GM12878 (cell line): ENCODE results near the gene ZNF57. TPM values are rescaled to one million over a fixed set of nuclear protein-coding genes. Genes with fewer than 3 reads are reported as not detected.

ENCODE experiments used
- ATAC-seq: fragments of 200-7000 bp; cut with Tn5 transposase; 3 replicates; pipeline ENCODE4 v1.9.1; 2020; ENCODE audit warnings: mild to moderate bottlenecking, moderate library complexity
- BruUV-seq: library from RNA; stranded (reverse); fragments of 400-500 nt; replicated peaks from 2 replicates; lab custom pipeline; 2021; lab: Mats Ljungman, UMichigan
- CTCF ChIA-PET: fragments of 300-600 bp; sonication (Branson Sonifier 250); formaldehyde crosslinking; extraction: SDS; loops from one replicate; lab custom pipeline; 2021; ENCODE audit warnings: inconsistent platforms; lab: Yijun Ruan, JAX
- POLR2A ChIA-PET: fragments of 350-600 bp; formaldehyde crosslinking; extraction: SDS; loops from one replicate; lab custom pipeline; 2021; ENCODE audit warnings: inconsistent platforms; lab: Charles Lee
- RAD21 ChIA-PET: fragments of 300-600 bp; sonication (Branson Sonifier 250); formaldehyde crosslinking; loops from one replicate; lab custom pipeline; 2023; ENCODE audit warnings: antibody characterized with exemption; ENCODE audit not compliant: unreplicated experiment; lab: Charles Lee
- SMC1A ChIA-PET: fragments of 300-600 bp; sonication (Branson Sonifier 250); formaldehyde crosslinking; loops from one replicate; lab custom pipeline; 2023; ENCODE audit not compliant: unreplicated experiment, uncharacterized antibody; lab: Charles Lee
- DNase-seq: peaks from one replicate; pipeline ENCODE4 v3.0.0-alpha.2; 2011; ENCODE audit warnings: low read depth, low spot score
- FAIRE-seq: peaks from 3 replicates; lab custom pipeline; 2011; peaks lifted over from hg19 to GRCh38; lab: Jason Lieb, UNC
- H2AFZ ChIP-seq: 2 replicates; pipeline ENCODE4 v1.6.0; 2011; ENCODE audit warnings: low read depth, low read length, control low read depth; ENCODE audit not compliant: control insufficient read depth
- H3K27ac ChIP-seq: 2 replicates; pipeline ENCODE4 v1.5.1; 2011; ENCODE audit warnings: control low read depth; ENCODE audit not compliant: control insufficient read depth, insufficient read depth
- H3K27me3 ChIP-seq, 2 experiments: replicated peaks in 1 of 2; 2 replicates each; pipeline versions ENCODE4 v1.6.0 to v1.6.1; 2011; ENCODE audit warnings: low read length in 1 of 2; ENCODE audit not compliant: control insufficient read depth in 2 of 2, insufficient read depth in 2 of 2
- H3K36me3 ChIP-seq, 2 experiments: 2 replicates each; pipeline ENCODE4 v1.5.1; 2011; ENCODE audit warnings: low read length in 1 of 2; ENCODE audit not compliant: control insufficient read depth in 2 of 2, insufficient read depth in 2 of 2
- H3K4me1 ChIP-seq: 2 replicates; pipeline ENCODE4 v1.6.1; 2011; ENCODE audit warnings: mild to moderate bottlenecking, low read length, moderate library complexity, mixed read lengths; ENCODE audit not compliant: control insufficient read depth, insufficient read depth
- H3K4me2 ChIP-seq: 2 replicates; pipeline ENCODE4 v1.6.0; 2011; ENCODE audit warnings: control low read depth; ENCODE audit not compliant: control insufficient read depth, insufficient read depth
- H3K4me3 ChIP-seq: fragments of 200-600 bp; sonication (generic); 2 replicates; pipeline ENCODE4 v1.5.1; 2016
- H3K79me2 ChIP-seq: 2 replicates; pipeline ENCODE4 v1.6.0; 2011; ENCODE audit warnings: low read length; ENCODE audit not compliant: control insufficient read depth, insufficient read depth
- H3K9ac ChIP-seq: 2 replicates; pipeline ENCODE4 v1.8.0; 2011; ENCODE audit warnings: low read length, control low read depth, mixed read lengths; ENCODE audit not compliant: control insufficient read depth, insufficient read depth
- H3K9me3 ChIP-seq: replicated peaks from 3 replicates; pipeline ENCODE4 v1.5.1; 2011; ENCODE audit warnings: mild to moderate bottlenecking, low read length; ENCODE audit not compliant: control insufficient read depth, insufficient read depth
- H4K20me1 ChIP-seq: 2 replicates; pipeline ENCODE4 v1.6.0; 2011; ENCODE audit not compliant: control insufficient read depth, insufficient read depth
- CREB1 ChIP-seq: IDR thresholded peaks from 2 replicates; pipeline ENCODE4 v1.6.1; 2012; ENCODE audit warnings: low read depth, mild to moderate bottlenecking, inconsistent platforms
- NFYA ChIP-seq: IDR thresholded peaks from 2 replicates; pipeline ENCODE4 v1.6.1; 2011; ENCODE audit warnings: low read depth, mild to moderate bottlenecking, low read length, improper control_type of control experiment, borderline replicate concordance
- NR2C2 ChIP-seq: IDR thresholded peaks from 2 replicates; pipeline ENCODE4 v1.6.1; 2011; ENCODE audit warnings: borderline replicate concordance, low read depth; ENCODE audit not compliant: control insufficient read depth, insufficient read length
- YY1 ChIP-seq: IDR thresholded peaks from 2 replicates; pipeline ENCODE4 v1.6.1; 2011; ENCODE audit warnings: low read depth, mild to moderate bottlenecking, low read length
- ZZZ3 ChIP-seq: IDR thresholded peaks from 2 replicates; pipeline ENCODE4 v1.6.1; 2011; ENCODE audit warnings: low read depth; ENCODE audit not compliant: control insufficient read depth, insufficient read length
- WGBS: methylation state at CpG from one replicate; pipeline ENCODE4 v1.1.6; 2016; ENCODE audit warnings: low lambda C conversion rate; ENCODE audit not compliant: insufficient replicate concordance, insufficient coverage; ENCODE audit errors: missing lambda C conversion rate; 5-methylcytosine and 5-hydroxymethylcytosine counted together
- in situ Hi-C: fragments of 300-500 bp; cut with MboI; formaldehyde crosslinking; loops from 9 replicates; pipeline ENCODE4 v1.14.3; 2018; ENCODE audit warnings: mixed read lengths
- intact Hi-C: fragments of 100-400 bp; cut with micrococcal nuclease; formaldehyde crosslinking; loops from one replicate; pipeline ENCODE4 v1.14.2; 2022; ENCODE audit not compliant: unreplicated experiment
- polyA plus RNA-seq, 11 experiments: library from polyadenylated mRNA; depleted of rRNA in 4 of 11; unstranded in 6 of 11; stranded (reverse) in 5 of 11; fragments of >200 nt; fragmentation: Nextera tagmentation in 4 of 11; fragmentation: Illumina TruSeq in 1 of 11; extraction: Ambion mirVana in 4 of 11; extraction: Trizol in 1 of 11; gene quantifications; 1 replicate in 1 of 11; 2 replicates in 10 of 11; pipeline versions ENCODE4 v1.2.1 to v1.2.3, GENCODE V29; 2011 to 2016; ENCODE audit warnings: inconsistent platforms in 2 of 11, missing spikeins in 2 of 11, low read depth in 1 of 11
- total RNA-seq, 4 experiments: library from RNA; depleted of rRNA in 3 of 4; stranded (reverse); fragments of >200 nt in 3 of 4; fragmentation: Illumina TruSeq in 1 of 4; extraction: Trizol in 1 of 4; gene quantifications; 2 replicates each; pipeline versions ENCODE4 v1.2.1 to v1.2.3, GENCODE V29; 2013 to 2021
- TF ChIP-seq, protein P1 (sequence below): fragments of 450-650 bp; IDR thresholded peaks from 2 replicates; pipeline ENCODE4 v1.6.1; 2017; ENCODE audit warnings: borderline replicate concordance
- TF ChIP-seq, protein P2 (sequence below): fragments of 450-650 bp; IDR thresholded peaks from 2 replicates; pipeline ENCODE4 v1.6.1; 2017; ENCODE audit warnings: mild to moderate bottlenecking

The ZNF57 gene
- total and polyA plus RNA-seq, 10 of the 15 experiments (the other 5 are each of a cell fraction or from before 2014, with no cell fraction given) = 2.7 to 8.9 (median 5.8) TPM

DNA sequence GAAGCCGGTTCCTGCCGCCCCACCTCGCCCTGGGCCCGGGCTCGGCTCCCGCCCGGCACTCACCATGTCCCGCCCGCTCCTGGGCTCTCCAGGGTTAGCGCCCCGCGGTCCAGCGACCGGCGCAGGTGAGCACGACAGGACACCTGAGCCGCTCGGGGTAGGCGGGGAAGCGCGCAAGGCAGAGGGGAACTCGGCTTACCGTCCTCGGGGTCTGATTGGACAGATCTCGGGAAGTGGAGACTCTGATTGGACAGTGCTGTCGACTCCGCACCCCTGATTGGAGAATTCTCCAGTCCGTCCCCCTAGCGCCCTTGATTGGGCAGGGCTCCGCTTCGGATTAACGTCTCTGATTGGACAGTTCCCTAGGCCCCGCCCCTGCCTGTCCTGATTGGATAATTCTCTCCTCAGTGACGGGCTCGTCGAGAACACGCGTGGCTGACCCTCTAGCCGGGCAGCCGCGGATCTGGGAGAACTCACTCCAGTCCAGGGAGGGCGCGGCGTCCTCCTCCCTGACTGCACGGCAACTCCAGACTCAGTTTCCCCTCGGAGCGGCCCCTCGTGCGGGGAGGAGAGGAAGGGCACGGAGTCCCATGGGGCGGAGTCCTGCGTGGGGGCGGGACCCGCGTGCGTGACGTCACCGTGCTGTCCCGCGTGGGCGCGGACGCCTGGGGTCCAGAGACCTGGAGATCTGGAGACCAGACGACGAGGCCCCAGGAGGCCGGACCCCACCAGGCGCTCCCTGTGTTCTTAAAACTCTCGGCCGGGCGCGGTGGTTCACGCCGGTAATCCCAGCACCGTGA lies 44.2 kb downstream of the ZNF57 start, which contains the start of gene ZNF77 (continued):
- TF ChIP-seq, protein P1, sequence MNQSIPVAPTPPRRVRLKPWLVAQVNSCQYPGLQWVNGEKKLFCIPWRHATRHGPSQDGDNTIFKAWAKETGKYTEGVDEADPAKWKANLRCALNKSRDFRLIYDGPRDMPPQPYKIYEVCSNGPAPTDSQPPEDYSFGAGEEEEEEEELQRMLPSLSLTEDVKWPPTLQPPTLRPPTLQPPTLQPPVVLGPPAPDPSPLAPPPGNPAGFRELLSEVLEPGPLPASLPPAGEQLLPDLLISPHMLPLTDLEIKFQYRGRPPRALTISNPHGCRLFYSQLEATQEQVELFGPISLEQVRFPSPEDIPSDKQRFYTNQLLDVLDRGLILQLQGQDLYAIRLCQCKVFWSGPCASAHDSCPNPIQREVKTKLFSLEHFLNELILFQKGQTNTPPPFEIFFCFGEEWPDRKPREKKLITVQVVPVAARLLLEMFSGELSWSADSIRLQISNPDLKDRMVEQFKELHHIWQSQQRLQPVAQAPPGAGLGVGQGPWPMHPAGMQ = no peak
- TF ChIP-seq CREB1 = peak; percentile 87
- TF ChIP-seq, all 136 proteins: peak for 40

DNA sequence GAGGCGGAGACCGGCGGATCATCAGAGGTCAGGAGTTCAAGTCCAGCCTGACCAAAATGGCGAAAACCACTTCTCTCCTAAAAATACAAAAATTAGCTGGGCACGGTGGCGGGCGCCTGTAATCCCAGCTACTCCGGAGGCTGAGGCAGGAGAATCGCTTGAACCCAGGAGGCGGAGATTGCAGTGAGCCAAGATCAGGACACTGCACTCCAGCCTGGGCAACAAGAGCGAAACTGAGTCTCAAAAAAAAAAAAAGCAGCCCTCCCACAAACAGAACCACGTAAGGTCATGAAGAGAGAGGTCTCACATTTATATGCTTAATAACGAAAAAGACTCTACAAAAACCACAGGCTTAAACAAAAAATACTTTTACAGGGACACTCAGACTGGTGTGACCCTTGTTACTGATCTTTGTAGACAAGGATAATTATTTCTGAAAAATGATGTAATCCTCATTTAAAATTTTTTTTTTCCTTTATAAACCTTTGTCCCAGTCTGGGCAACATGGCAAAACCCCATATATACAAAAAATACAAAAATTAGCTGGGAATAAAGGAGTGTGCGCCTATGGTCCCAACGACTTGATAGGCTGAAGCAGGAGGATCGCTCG lies 45.0 kb downstream of the ZNF57 start:
- Histone ChIP-seq H3K9ac (no peak overlapping the region), H3K4me2 (peak overlapping the region; percentile 78), H4K20me1 (no peaks in the 10 kb centered on the region)
- no TSS peak for BruUV-seq
- WGBS = 49% methylated on average over 17 of the region's 17 CpGs
- TF ChIP-seq YY1 = no peak
- TF ChIP-seq NFYA = no peak
- TF ChIP-seq, protein P2, sequence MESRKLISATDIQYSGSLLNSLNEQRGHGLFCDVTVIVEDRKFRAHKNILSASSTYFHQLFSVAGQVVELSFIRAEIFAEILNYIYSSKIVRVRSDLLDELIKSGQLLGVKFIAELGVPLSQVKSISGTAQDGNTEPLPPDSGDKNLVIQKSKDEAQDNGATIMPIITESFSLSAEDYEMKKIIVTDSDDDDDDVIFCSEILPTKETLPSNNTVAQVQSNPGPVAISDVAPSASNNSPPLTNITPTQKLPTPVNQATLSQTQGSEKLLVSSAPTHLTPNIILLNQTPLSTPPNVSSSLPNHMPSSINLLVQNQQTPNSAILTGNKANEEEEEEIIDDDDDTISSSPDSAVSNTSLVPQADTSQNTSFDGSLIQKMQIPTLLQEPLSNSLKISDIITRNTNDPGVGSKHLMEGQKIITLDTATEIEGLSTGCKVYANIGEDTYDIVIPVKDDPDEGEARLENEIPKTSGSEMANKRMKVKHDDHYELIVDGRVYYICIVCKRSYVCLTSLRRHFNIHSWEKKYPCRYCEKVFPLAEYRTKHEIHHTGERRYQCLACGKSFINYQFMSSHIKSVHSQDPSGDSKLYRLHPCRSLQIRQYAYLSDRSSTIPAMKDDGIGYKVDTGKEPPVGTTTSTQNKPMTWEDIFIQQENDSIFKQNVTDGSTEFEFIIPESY = no peak
- no peak for TF ChIP-seq ZZZ3
- no peak for TF ChIP-seq NR2C2
- TF ChIP-seq, all 136 proteins: peak for 0
- in situ Hi-C loops (no loop called here), intact Hi-C loops (loop anchor here (10.0 kb wide), 1 partner anchor 61 kb away; no protein-coding TSS in a partner anchor)
- no peaks in the 10 kb centered on the region for H3K27me3 ChIP-seq
- H3K4me1 ChIP-seq = peaks cover 5% of the 10 kb centered on the region
- peak overlapping the region; percentile 69; the same call in 1 of the 2 replicates for H3K4me3 ChIP-seq
- SMC1A ChIA-PET = no interaction called here
- ATAC-seq = no peak
- POLR2A ChIA-PET = no interaction called here
- RAD21 ChIA-PET = no interaction called here
- DNase-seq = no peak
- CTCF ChIA-PET = interaction anchor here (0.7 to 1.2 kb wide), 2 partner anchors 58 to 359 kb away, joined by 3 read pairs; no protein-coding TSS in a partner anchor
- H3K36me3 ChIP-seq = no peaks in the 10 kb centered on the region
- peaks cover 17% of the 10 kb centered on the region for H3K79me2 ChIP-seq
- H2AFZ ChIP-seq = peak overlapping the region; percentile 96
- no peaks in the 10 kb centered on the region for H3K9me3 ChIP-seq
- no peak for FAIRE-seq
- peak overlapping the region; percentile 70 for H3K27ac ChIP-seq
